Cardiac septum (tissue), 1 donor: ENCODE results near the gene EMD. TPM values are rescaled to one million over a fixed set of nuclear protein-coding genes. Genes with fewer than 3 reads are reported as not detected.

ENCODE experiments used
- DNase-seq: peaks from one replicate; pipeline ENCODE4 v3.0.0-alpha.2; 2020; ENCODE audit warnings: low spot score
- intact Hi-C: fragments of 100-400 bp; cut with DNase I; formaldehyde crosslinking; loops from one replicate; pipeline ENCODE4 v1.14.0; 2022
- total RNA-seq: library from RNA; stranded (reverse); fragmentation: NEBNext Ultra II Directional; extraction: Animal tissue kit (Norgen Biotek cat#: 25700); gene quantifications from one replicate; pipeline ENCODE4 v1.2.1, GENCODE V29; 2021
- donor health status: DM: no; HTN: no; CAD: no.

Gene EMD
- total RNA-seq, 1 donor from 2014 or later = 66.2 TPM

DNA sequence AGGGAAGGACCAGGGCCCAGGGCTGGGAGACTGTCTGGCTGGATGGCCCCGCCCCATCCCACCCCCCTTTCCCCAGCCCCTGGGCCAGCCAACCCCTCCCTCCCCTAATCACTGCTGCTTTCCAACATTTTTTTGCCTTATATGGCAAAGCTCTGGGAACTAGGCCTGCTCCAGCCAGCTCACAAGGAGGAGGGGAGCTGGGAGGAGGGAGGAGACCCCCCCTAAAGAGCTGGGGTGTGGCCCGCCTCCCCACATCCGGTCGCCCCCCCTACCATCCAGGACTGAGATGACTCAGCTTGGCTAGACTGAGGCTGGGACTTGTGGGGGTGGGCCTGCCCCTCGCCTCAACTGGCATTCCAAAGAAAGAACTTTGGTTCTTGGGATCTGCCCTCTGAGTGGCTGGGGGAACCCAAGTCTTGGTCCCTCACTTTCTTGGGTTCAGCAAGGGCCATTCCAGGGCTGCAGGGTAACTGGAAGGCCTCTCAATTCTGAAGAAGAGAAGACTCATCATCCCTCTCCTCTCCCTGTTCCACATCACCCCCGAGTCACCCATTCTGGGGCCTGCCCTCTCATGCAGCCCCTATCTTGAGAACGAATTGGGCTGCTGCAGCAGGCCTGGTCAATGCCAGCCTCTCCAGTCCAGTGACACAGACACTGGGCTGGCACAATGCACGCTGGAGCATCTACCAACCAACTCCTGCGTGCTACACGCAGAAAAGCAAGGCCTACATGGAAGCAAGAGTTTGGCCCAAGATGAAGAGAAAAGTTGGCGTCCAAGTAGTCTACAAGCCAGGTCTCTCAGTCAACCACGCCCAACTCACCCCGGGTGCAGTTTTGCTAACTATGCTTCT is 9.4 kb upstream of the EMD start:
- intact Hi-C loops = loop anchor here (10.0 kb wide), 1 partner anchor 395 kb away; the partner anchor contains the start of genes HCFC1 and TMEM187
- peak; percentile 93 for DNase-seq

GRCh38 chrX:154370300-154371016 is 8.6 kb upstream of the EMD start:
- intact Hi-C loops = loop anchor here (10.0 kb wide), 1 partner anchor 396 kb away; the partner anchor contains the start of genes HCFC1 and TMEM187
- DNase-seq = no peak

- intact Hi-C loops = loop anchor here (10.0 kb wide), 1 partner anchor 396 kb away; the partner anchor contains the start of genes HCFC1 and TMEM187
- peak; percentile 95 for DNase-seq
These were observed 7.9 kb upstream of the EMD start for GRCh38 chrX:154371017-154371788.

DNA sequence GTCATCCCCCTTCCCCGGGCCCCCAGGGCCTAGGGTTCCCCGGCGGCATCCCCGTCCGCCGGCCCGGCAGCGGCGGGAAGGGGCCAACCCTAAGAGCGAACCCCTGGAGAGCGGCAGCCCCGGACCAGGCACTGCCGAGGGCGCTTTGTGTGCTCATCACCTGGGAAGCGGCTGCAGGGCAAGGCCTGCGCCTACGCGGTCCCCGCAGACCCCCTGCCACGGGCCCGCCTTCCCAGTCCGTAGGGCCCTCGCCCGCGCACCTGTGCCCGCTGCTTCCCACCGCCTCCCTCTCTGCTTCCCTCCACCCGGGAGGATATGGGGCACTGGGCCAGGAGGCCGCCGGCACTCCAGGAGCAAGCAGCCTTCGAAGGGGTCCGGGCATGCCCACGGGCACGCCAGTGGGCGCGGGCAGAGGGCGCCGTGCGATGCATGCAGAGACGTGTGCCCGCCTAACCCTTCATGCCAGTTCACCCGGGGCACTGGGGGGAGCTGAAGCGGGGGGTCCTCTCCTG is 7.2 kb upstream of the EMD start:
- intact Hi-C loops = loop anchor here (10.0 kb wide), 1 partner anchor 397 kb away; the partner anchor contains the start of genes HCFC1 and TMEM187
- no peak for DNase-seq

DNA sequence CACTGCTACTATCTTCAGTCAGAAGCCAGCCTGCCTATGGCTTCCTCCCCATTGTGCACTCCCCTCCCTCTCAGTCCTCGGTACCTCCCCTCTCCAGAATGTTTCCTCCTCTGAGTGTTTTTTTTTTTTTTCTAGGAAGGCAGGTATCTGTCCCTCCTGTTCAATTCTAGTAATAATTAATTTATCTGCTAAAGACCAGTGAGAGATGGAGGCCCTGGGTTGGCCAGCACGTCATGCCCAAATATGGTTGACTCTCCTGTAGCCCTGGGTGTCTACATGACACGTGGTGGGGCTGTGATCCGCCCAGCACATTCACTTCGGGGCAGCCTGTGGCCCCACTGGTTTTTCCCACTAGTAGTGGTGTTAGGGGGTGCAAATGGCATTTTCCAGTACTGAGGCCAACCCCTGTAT is 6.5 kb upstream of the EMD start:
- no peak for DNase-seq
- intact Hi-C loops = loop anchor here (10.0 kb wide), 1 partner anchor 398 kb away; the partner anchor contains the start of genes HCFC1 and TMEM187

GRCh38 chrX:154373340-154374306 is 5.5 kb upstream of the EMD start:
- intact Hi-C loops = loop anchor here (10.0 kb wide), 1 partner anchor 399 kb away; the partner anchor contains the start of genes HCFC1 and TMEM187
- no peak for DNase-seq

- intact Hi-C loops = loop anchor here (10.0 kb wide), 1 partner anchor 400 kb away; the partner anchor contains the start of genes HCFC1 and TMEM187
- DNase-seq = no peak
These were observed 4.6 kb upstream of the EMD start, which contains the start of gene FLNA for GRCh38 chrX:154374313-154375155. TSS of gene FLNA (minus strand) at chrX:154374634. CDS start at chrX:154371245, 3,389 bp downstream.

- DNase-seq = no peak
- intact Hi-C loops = loop anchor here (10.0 kb wide), 1 partner anchor 400 kb away; the partner anchor contains the start of genes HCFC1 and TMEM187
These were observed 4.0 kb upstream of the EMD start for GRCh38 chrX:154375156-154375504.

- intact Hi-C loops = loop anchor here (10.0 kb wide), 1 partner anchor 402 kb away; the partner anchor contains the start of genes HCFC1 and TMEM187
- DNase-seq = no peak
These were observed 2.3 kb upstream of the EMD start for GRCh38 chrX:154376774-154377173.

GRCh38 chrX:154378059-154378798 is 866 bp upstream of the EMD start:
- intact Hi-C loops = loop anchor here (10.0 kb wide), 1 partner anchor 403 kb away; the partner anchor contains the start of genes HCFC1 and TMEM187
- no peak for DNase-seq

GRCh38 chrX:154379569-154379951 is 465 bp downstream of the EMD start:
- intact Hi-C loops = loop anchor here (10.0 kb wide), 1 partner anchor 405 kb away; the partner anchor contains the start of genes HCFC1 and TMEM187
- DNase-seq = no peak

- DNase-seq = no peak
- intact Hi-C loops = no loop called here
These were observed 1.1 kb downstream of the EMD start for GRCh38 chrX:154380153-154380552.

DNA sequence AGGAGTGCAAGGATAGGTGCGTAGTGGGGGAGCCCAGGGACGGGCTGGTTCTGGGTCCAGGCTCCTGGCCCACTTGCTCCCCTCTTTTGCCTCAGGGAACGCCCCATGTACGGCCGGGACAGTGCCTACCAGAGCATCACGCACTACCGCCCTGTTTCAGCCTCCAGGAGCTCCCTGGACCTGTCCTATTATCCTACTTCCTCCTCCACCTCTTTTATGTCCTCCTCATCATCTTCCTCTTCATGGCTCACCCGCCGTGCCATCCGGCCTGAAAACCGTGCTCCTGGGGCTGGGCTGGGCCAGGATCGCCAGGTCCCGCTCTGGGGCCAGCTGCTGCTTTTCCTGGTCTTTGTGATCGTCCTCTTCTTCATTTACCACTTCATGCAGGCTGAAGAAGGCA is 1.7 kb downstream of the EMD start:
- no peak for DNase-seq
- intact Hi-C loops = no loop called here

DNA sequence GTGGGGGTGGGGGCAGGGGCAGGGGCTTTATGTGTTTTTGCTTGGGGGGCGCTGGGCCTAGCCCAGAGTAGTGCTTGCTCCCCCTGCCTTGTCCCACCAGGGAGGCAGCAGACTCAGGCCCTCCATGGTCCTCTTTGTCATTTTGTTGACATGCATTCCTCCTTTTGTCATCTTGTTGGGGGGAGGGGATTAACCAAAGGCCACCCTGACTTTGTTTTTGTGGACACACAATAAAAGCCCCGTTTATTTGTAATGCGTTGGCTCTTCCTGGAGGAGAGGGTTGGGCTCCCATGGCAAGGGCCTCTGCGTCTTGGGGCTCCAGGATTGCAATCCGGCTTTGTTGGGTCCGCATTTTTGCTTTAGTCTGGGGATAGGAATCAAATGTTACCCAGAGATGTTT is 2.2 kb downstream of the EMD start:
- no peak for DNase-seq
- intact Hi-C loops = no loop called here

- intact Hi-C loops = no loop called here
- DNase-seq = no peak
These were observed 3.5 kb downstream of the EMD start for GRCh38 chrX:154382483-154383069.
